ENCODE results near the gene FREM3.

DNA sequence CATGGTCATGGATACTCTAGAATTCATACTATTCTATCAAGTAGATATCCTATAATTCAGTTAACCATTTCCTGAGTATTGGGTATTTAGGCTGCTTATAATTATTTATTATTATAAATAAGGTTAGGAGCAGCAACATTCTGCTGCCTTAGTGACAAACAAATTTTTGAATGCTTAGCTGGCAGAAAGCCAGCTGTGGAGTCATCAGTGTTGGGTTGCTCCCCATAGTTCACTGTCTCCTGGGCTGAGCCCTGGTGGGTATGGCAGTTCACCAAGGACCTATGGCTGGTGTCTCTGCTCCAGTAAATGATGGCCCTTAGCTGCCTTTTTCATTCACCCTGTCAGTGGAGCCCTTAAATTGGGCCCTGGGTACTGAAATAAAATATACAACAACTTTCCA, 125.1 kb downstream of the FREM3 start:
- TF ChIP-seq, protein P1, sequence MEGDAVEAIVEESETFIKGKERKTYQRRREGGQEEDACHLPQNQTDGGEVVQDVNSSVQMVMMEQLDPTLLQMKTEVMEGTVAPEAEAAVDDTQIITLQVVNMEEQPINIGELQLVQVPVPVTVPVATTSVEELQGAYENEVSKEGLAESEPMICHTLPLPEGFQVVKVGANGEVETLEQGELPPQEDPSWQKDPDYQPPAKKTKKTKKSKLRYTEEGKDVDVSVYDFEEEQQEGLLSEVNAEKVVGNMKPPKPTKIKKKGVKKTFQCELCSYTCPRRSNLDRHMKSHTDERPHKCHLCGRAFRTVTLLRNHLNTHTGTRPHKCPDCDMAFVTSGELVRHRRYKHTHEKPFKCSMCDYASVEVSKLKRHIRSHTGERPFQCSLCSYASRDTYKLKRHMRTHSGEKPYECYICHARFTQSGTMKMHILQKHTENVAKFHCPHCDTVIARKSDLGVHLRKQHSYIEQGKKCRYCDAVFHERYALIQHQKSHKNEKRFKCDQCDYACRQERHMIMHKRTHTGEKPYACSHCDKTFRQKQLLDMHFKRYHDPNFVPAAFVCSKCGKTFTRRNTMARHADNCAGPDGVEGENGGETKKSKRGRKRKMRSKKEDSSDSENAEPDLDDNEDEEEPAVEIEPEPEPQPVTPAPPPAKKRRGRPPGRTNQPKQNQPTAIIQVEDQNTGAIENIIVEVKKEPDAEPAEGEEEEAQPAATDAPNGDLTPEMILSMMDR (IDR thresholded peaks at IDR 0.05; ENCODE audit: borderline replicate concordance, extremely low read depth, low read length, poor library complexity, severe bottlenecking), result no peak
- TF ChIP-seq EZH2 (IDR thresholded peaks at IDR 0.05; ENCODE audit: borderline replicate concordance, low read depth, low read length, severe bottlenecking), result no peak

Measured in DND-41 (cell line).